ENCODE results near the gene SLC25A33. TPM values are rescaled to one million over a fixed set of nuclear protein-coding genes. Genes with fewer than 3 reads are reported as not detected.

SLC25A33 gene
- total and polyA plus RNA-seq, 2 experiments from 2014 or later, result 13.3 to 18.8 TPM

GRCh38 chr1:9561429-9561828 is 22.2 kb downstream of the SLC25A33 start (continued):
- TF ChIP-seq ZNF462 (CRISPR knock-in tag; IDR thresholded peaks at IDR 0.05) (no peak), POLR2AphosphoS5 (IDR thresholded peaks at IDR 0.05; ENCODE audit: low read depth) (no peak)

- H3K9me3 Mint-ChIP-seq, result no peaks in the 10 kb centered on the region
- Histone ChIP-seq H3K9me2 (ENCODE audit: insufficient read depth) (no peaks in the 10 kb centered on the region), H2AFZ (no peak overlapping the region), H4K20me1 (replicated peaks; ENCODE audit: insufficient read depth) (peaks cover 37% of the 10 kb centered on the region), H3F3A (replicated peaks; ENCODE audit: low read depth) (no peaks in the 10 kb centered on the region; the same call in 1 of the 2 replicates), H3K27ac (ENCODE audit: low read depth) (no peak overlapping the region), H3K36me3 (ENCODE audit: insufficient read depth) (peaks cover 12% of the 10 kb centered on the region), H3K79me2 (replicated peaks; ENCODE audit: insufficient read depth) (peaks cover 11% of the 10 kb centered on the region), H3K27me3 (ENCODE audit: insufficient read depth) (no peaks in the 10 kb centered on the region), H3K4me3 (no peak overlapping the region), H3K4me1 (ENCODE audit: insufficient read depth) (no peaks in the 10 kb centered on the region), H3K4me2 (no peak overlapping the region)
- ATAC-seq (no peak), DNase-seq (ENCODE audit: low spot score) (no peak)
- no peak overlapping the region for H3K4me3 Mint-ChIP-seq
- peaks cover 64% of the 10 kb centered on the region for H3K36me3 Mint-ChIP-seq (ENCODE audit: low read depth)
- H3K27me3 Mint-ChIP-seq (ENCODE audit: insufficient read depth, low read depth, poor library complexity), result peaks cover 2% of the 10 kb centered on the region
- no peaks in the 10 kb centered on the region for H3K4me1 Mint-ChIP-seq
- no peak overlapping the region for H3K27ac Mint-ChIP-seq
- no peak for TF ChIP-seq STAT1 (IDR thresholded peaks at IDR 0.05; ENCODE audit: unreplicated experiment)
- TF ChIP-seq ZNF462 (CRISPR knock-in tag; IDR thresholded peaks at IDR 0.05), result no peak
- TF ChIP-seq JUNB (IDR thresholded peaks at IDR 0.05; ENCODE audit: unreplicated experiment), result no peak
- TF ChIP-seq EZH2 (IDR thresholded peaks at IDR 0.05; ENCODE audit: low read depth, unreplicated experiment), result no peak
- no peak for TF ChIP-seq CTCF (conservative IDR thresholded peaks at IDR 0.05; ENCODE audit: low read depth in 2 of 2)
- TF ChIP-seq ETS1 (IDR thresholded peaks at IDR 0.05), result no peak
These were observed 30.0 kb downstream of the SLC25A33 start for GRCh38 chr1:9569267-9569666.
